Neural crest cell (in vitro differentiated cells): Measurements from ENCODE around the gene TSPAN17. TPM values are rescaled to one million over a fixed set of nuclear protein-coding genes. Genes with fewer than 3 reads are reported as not detected.

ENCODE experiments used
- DNase-seq: peaks from one replicate; pipeline ENCODE4 v3.0.0; 2021; ENCODE audit warnings: low read depth, mixed read lengths, low spot score
- H3K27ac Mint-ChIP-seq: one replicate; pipeline ENCODE4 v1.8.0; 2021; ENCODE audit warnings: mild to moderate bottlenecking, mixed read lengths; ENCODE audit not compliant: unreplicated experiment
- H3K27me3 Mint-ChIP-seq: 2 replicates; pipeline ENCODE4 v1.8.0; 2021; ENCODE audit warnings: low read depth, mild to moderate bottlenecking, mixed read lengths
- H3K36me3 Mint-ChIP-seq: 2 replicates; pipeline ENCODE4 v1.8.0; 2021; ENCODE audit warnings: low read depth, mild to moderate bottlenecking, mixed read lengths
- H3K4me1 Mint-ChIP-seq: 2 replicates; pipeline ENCODE4 v1.8.0; 2021; ENCODE audit warnings: mixed read lengths
- H3K4me3 Mint-ChIP-seq: one replicate; pipeline ENCODE4 v1.8.0; 2021; ENCODE audit warnings: mild to moderate bottlenecking, mixed read lengths
- H3K9me3 Mint-ChIP-seq: 2 replicates; pipeline ENCODE4 v1.8.0; 2021; ENCODE audit warnings: mixed read lengths
- CTCF ChIP-seq: fragments of 200-600 bp; sonication (generic); conservative IDR thresholded peaks from 2 replicates; pipeline ENCODE4 v1.5.0; 2021; ENCODE audit warnings: antibody characterized with exemption, mild to moderate bottlenecking
- total RNA-seq: library from RNA; stranded (reverse); gene quantifications from 2 replicates; pipeline ENCODE4 v1.2.1, GENCODE V29; 2021

TSPAN17 gene
- total RNA-seq, 1 donor from 2014 or later: 40.9 TPM

- DNase-seq: no peak
- no peak for TF ChIP-seq CTCF
- peaks cover 94% of the 10 kb centered on the region for H3K27me3 Mint-ChIP-seq
- no peaks in the 10 kb centered on the region for H3K36me3 Mint-ChIP-seq
- no peak overlapping the region for H3K4me3 Mint-ChIP-seq
- H3K27ac Mint-ChIP-seq: no peak overlapping the region
- no peaks in the 10 kb centered on the region for H3K9me3 Mint-ChIP-seq
- peaks cover 5% of the 10 kb centered on the region for H3K4me1 Mint-ChIP-seq
These were observed 28.5 kb upstream of the TSPAN17 start for GRCh38 chr5:176618783-176619182.

- Mint-ChIP-seq H3K36me3 (no peaks in the 10 kb centered on the region), H3K4me1 (peaks cover 1% of the 10 kb centered on the region), H3K27ac (no peak overlapping the region), H3K27me3 (peaks cover 94% of the 10 kb centered on the region), H3K4me3 (peak overlapping the region; percentile 6), H3K9me3 (no peaks in the 10 kb centered on the region)
- peak; percentile 42 for TF ChIP-seq CTCF
- peak; percentile 80 for DNase-seq
These were observed 28.1 kb upstream of the TSPAN17 start for GRCh38 chr5:176619203-176619568.

DNA sequence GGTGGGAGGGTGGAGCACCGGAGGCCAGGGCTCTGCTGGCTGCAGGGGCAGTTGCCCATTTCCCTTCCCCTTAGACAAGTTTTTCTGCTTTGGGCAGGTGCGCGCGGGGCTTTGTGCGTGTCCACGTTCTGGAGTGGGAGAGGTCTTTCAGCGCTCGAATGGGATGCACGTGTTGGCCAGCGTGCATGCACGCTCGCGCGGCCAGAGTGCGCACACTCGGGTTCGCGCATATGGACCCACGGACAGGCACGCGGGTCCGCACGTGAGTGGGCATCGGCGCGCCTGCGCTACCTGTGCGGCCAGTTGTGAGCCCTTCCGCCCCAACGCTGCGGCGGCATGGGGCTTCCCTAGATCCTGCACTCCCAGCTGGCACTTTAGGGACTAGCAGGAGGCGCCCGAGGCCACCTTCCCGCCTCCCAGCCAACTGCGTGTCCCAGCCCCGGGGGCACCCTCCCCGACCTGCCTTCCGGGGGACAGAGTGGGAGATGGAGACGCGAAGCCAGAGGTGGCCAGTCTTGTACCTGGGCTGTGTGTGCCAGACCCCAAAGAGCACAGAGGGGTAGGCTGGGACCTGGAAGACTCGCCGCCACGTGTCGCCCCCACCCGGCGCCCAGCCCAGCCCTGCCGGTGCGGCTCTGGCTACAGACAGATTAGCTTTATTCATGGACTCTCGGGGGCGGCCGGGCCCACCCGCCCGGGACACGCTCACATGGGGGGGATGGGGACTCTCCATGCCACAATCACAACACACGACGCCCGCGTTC lies 27.5 kb upstream of the TSPAN17 start:
- Mint-ChIP-seq H3K27ac (no peak overlapping the region), H3K27me3 (peaks cover 94% of the 10 kb centered on the region)
- DNase-seq: no peak

DNA sequence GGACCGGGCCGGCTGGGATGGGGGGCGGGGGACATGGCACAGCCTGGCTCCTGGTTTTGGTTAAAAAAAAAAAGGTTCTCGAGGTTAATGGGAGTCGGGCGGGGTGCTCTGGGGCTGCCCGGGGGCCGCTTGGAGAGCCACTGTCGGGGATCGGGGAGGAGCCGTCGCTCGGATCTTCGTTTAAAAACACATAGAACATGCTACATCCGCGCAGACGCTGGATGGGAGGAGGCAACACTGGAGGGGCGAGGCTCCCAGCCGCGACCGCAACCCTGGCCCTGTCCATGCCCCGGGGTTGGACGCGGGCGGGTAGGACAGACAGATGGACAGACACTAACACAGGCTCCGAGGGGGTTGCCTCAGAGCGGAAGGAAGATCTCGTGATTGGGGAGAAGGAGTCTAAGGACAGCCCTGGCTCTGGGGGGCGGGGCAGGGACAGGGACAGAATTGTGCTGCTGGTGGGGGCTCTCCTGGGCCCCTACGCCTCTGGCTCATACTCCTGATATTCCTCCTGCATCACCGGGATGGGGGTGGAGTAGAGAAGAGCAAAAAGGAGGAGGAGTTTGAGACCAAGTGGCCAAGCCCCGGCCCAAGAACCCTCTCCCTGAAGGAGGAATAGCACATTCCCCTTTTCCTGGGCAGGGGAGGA lies 26.8 kb upstream of the TSPAN17 start:
- Mint-ChIP-seq H3K9me3 (no peaks in the 10 kb centered on the region), H3K36me3 (no peaks in the 10 kb centered on the region), H3K4me3 (peak overlapping the region; percentile 16), H3K27me3 (peaks cover 95% of the 10 kb centered on the region), H3K27ac (no peak overlapping the region), H3K4me1 (no peaks in the 10 kb centered on the region)
- DNase-seq: no peak
- no peak for TF ChIP-seq CTCF

More for the DNA sequence above, 27.5 kb upstream of the TSPAN17 start:
- Mint-ChIP-seq H3K9me3 (no peaks in the 10 kb centered on the region), H3K36me3 (no peaks in the 10 kb centered on the region), H3K4me1 (no peaks in the 10 kb centered on the region), H3K4me3 (peak overlapping the region; percentile 6)
- TF ChIP-seq CTCF: no peak

DNA sequence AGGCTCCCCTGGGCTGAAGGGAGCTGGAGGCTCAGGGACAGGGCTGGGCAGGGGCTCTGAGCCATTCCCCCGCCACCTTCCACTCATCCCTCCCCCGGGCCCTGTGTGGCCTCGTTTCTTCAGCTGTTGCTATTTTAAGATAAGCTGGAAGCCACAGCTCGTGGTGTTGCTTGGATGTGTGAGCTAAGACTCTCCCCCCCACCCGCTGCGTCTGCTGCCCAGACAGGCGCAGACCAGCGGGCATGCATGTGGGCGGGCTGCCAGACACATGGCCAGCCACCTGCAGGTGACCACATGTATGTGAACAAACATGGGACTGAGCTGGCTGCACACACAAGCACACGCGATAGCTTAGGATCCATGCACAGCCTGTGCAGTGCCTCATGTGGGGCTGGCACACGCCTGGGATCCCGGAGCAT lies 25.6 kb upstream of the TSPAN17 start:
- peaks cover 92% of the 10 kb centered on the region for H3K27me3 Mint-ChIP-seq

More for the DNA sequence above, 25.6 kb upstream of the TSPAN17 start:
- DNase-seq: no peak
- Mint-ChIP-seq H3K4me3 (no peak overlapping the region), H3K36me3 (no peaks in the 10 kb centered on the region), H3K27ac (no peak overlapping the region), H3K4me1 (no peaks in the 10 kb centered on the region), H3K9me3 (no peaks in the 10 kb centered on the region)
- TF ChIP-seq CTCF: no peak
